BLaER1 (cell line): ENCODE measurements around the gene TNFRSF11A.

Experiments
- H3K27ac ChIP-seq: shearing (Covaris generic); formaldehyde crosslinking; 2 replicates; pipeline ENCODE4 v1.8.1; 2022
- H3K27me3 ChIP-seq: shearing (Covaris generic); formaldehyde crosslinking; 2 replicates; pipeline ENCODE4 v1.8.1; 2022
- H3K36me3 ChIP-seq: shearing (Covaris generic); formaldehyde crosslinking; 2 replicates; pipeline ENCODE4 v1.8.1; 2022
- H3K4me1 ChIP-seq: shearing (Covaris generic); formaldehyde crosslinking; 2 replicates; pipeline ENCODE4 v1.8.1; 2022
- H3K4me2 ChIP-seq: shearing (Covaris generic); formaldehyde crosslinking; 2 replicates; pipeline ENCODE4 v1.8.1; 2022
- H3K4me3 ChIP-seq: shearing (Covaris generic); formaldehyde crosslinking; 2 replicates; pipeline ENCODE4 v1.8.1; 2022
- H3K9ac ChIP-seq: shearing (Covaris generic); formaldehyde crosslinking; 2 replicates; pipeline ENCODE4 v1.8.1; 2022
- H3K9me3 ChIP-seq: shearing (Covaris generic); formaldehyde crosslinking; 2 replicates; pipeline ENCODE4 v1.8.1; 2022
- H4K20me1 ChIP-seq: shearing (Covaris generic); formaldehyde crosslinking; 2 replicates; pipeline ENCODE4 v1.8.1; 2022
- Cebpa-rat ChIP-seq: shearing (Covaris generic); IDR thresholded peaks from 2 replicates; pipeline ENCODE4 v1.8.1; 2022

TNFRSF11A gene

DNA sequence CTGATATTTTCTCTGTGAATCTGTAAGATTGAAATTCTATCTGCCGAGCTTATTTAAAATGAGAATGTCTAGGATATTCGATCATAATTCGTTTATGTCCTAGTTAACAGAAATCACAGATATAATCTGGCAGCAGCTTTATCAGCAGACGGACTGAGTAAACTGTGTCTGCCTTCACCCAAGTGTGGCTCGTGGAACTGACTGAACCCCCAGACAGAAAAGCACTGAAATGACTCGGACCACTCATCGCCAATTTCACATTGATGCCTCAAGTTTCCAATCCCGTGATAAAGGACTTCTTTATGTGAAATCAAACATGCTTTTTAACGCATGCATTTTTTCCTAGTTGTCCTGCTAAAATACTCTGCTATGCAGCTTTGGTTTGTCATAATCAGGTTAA lies 15.9 kb downstream of the TNFRSF11A start:
- H3K9me3 ChIP-seq, result no peaks in the 10 kb centered on the region
- no peak for TF ChIP-seq Cebpa-rat
- H3K36me3 ChIP-seq, result no peaks in the 10 kb centered on the region
- H3K4me3 ChIP-seq, result no peak overlapping the region
- H3K9ac ChIP-seq, result no peak overlapping the region
- no peaks in the 10 kb centered on the region for H3K27me3 ChIP-seq
- no peak overlapping the region for H3K4me2 ChIP-seq
- H3K27ac ChIP-seq, result no peak overlapping the region
- H4K20me1 ChIP-seq, result no peaks in the 10 kb centered on the region
- H3K4me1 ChIP-seq, result 0 out of 2 replicates have a peak, but pooled peaks cover under 1% of the 10 kb centered on the region

DNA sequence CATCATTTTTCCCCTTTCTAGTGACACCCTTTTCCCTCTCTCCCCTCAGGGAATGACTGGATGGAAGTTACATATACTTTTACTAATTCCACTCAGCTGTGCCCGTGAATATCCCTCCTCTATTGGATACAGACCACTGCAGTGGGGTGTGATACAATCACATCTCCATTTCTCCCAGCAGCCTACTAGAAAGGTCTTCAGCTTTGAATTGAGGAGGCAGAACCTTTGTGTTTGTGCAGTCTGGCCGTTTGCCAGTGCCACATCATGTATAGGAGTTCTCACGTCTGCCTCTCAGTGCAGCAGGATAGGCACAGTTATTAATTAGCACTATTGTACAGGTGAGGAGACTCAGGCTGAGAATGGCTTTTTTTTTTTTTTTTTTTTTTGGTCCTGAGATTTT lies 16.4 kb downstream of the TNFRSF11A start:
- Histone ChIP-seq H3K4me3 (no peak overlapping the region), H3K9me3 (no peaks in the 10 kb centered on the region), H3K27ac (no peak overlapping the region), H3K27me3 (no peaks in the 10 kb centered on the region), H3K4me1 (no peaks in the 10 kb centered on the region), H3K36me3 (no peaks in the 10 kb centered on the region), H4K20me1 (no peaks in the 10 kb centered on the region), H3K9ac (no peak overlapping the region), H3K4me2 (no peak overlapping the region)
- no peak for TF ChIP-seq Cebpa-rat

DNA sequence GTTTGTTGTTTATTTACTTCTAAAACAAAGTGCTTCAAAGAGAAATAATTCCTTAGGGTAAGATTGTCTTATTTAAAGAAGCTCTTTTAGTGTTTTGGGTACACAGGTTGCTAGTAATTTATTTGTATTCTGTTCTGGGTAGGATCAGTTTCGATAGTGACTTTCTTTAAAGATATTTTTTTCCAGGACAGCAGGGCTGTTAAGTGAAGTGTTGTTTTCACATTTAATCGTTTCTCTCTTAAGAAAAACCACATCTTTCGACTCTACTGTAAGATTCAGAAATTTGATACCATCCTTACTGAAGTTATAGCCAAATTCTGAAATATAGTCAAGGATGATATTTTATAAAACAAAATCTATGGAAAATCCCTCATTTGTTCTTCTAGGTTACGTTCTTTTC lies 17.8 kb downstream of the TNFRSF11A start:
- Histone ChIP-seq H4K20me1 (no peaks in the 10 kb centered on the region), H3K4me3 (no peak overlapping the region), H3K9ac (no peak overlapping the region), H3K9me3 (no peaks in the 10 kb centered on the region), H3K4me1 (no peaks in the 10 kb centered on the region), H3K4me2 (no peak overlapping the region), H3K36me3 (no peaks in the 10 kb centered on the region), H3K27ac (no peak overlapping the region), H3K27me3 (no peaks in the 10 kb centered on the region)
- TF ChIP-seq Cebpa-rat, result no peak

DNA sequence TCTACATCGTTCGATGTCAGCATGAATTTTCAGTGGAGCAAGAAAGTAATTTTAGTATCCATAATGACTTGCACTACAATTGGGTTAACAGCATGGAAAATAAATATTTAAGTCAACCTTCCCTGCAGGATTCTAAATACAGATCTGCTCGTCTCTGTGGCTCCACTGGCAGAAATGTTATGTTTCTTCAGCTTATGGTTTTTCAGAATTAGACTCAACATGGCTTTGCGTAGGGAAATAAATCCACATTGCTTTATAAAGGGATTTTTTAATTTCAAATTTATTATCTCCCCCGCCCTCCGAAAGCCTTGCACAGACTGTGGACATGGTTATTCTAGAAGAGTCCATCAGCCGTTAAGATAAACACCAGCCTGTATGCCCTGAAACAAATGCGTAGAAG lies 18.2 kb downstream of the TNFRSF11A start:
- TF ChIP-seq Cebpa-rat, result no peak
- Histone ChIP-seq H3K4me3 (no peak overlapping the region), H3K4me2 (no peak overlapping the region), H3K27me3 (no peaks in the 10 kb centered on the region), H3K27ac (no peak overlapping the region), H3K36me3 (no peaks in the 10 kb centered on the region), H3K4me1 (no peaks in the 10 kb centered on the region), H4K20me1 (no peaks in the 10 kb centered on the region), H3K9ac (no peak overlapping the region), H3K9me3 (no peaks in the 10 kb centered on the region)

DNA sequence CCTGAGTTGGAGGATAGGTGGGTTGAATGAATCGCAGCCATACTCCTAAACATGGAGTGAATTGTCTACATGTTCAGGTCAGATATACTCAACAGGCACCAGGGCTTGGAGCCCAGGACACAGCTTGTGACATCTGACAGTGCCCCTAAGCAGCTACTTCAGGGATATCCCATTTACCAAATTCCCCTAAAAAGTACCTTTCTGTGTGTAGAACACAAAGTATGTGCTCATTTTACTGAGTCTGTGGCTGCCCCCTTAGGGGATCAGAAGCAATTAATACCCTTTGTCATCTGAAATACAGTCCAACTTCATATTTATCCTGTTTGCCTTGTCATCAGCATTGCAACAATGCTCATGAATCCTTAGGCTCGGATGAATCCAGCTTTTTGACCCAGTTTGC lies 20.8 kb downstream of the TNFRSF11A start:
- Histone ChIP-seq H3K4me3 (no peak overlapping the region), H3K9me3 (no peaks in the 10 kb centered on the region), H3K27me3 (no peaks in the 10 kb centered on the region), H3K27ac (no peak overlapping the region), H3K4me2 (no peak overlapping the region), H4K20me1 (no peaks in the 10 kb centered on the region), H3K9ac (no peak overlapping the region), H3K4me1 (no peaks in the 10 kb centered on the region), H3K36me3 (no peaks in the 10 kb centered on the region)
- no peak for TF ChIP-seq Cebpa-rat

DNA sequence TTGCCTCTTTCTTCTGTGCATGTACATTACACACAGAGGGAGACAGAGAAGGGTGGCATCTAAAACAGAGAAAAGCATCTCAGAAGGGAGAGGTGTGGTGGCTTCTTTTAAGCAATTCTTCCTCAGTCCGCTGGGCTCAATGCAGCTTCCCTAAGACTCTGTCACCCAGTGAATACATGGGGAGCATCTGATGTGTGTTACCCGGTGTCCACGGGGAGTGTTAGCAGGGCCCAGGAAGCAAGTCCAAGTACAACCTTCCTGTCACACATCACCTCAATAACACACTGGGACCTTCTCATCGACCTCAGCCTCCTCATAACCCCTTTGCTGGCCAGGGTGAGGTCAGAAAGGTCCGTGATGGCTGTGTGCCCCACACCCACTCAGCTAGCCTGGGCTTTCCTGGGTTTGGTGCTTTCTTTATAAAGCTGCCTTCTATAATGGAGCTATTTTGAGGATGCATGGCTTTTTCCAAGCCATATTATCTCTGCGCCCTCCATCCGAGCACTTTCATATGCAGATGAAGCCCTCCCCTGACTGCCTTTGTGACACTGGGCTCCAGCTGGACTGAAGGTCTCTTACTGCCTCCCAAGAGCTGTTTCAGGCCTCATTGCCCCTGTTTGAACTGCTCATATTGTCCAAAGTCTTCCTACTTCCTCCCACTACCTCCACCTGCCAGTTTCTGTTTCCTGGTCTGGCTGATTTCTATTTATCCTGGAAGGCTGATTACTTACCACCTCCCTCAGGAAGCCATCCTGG lies 21.4 kb downstream of the TNFRSF11A start:
- no peak overlapping the region for H3K9ac ChIP-seq
- no peaks in the 10 kb centered on the region for H3K27me3 ChIP-seq
- no peaks in the 10 kb centered on the region for H4K20me1 ChIP-seq
- H3K9me3 ChIP-seq, result no peaks in the 10 kb centered on the region
- H3K4me2 ChIP-seq, result no peak overlapping the region
- no peak overlapping the region for H3K27ac ChIP-seq
- no peaks in the 10 kb centered on the region for H3K36me3 ChIP-seq
- H3K4me1 ChIP-seq, result no peaks in the 10 kb centered on the region
- TF ChIP-seq Cebpa-rat, result no peak
- no peak overlapping the region for H3K4me3 ChIP-seq

DNA sequence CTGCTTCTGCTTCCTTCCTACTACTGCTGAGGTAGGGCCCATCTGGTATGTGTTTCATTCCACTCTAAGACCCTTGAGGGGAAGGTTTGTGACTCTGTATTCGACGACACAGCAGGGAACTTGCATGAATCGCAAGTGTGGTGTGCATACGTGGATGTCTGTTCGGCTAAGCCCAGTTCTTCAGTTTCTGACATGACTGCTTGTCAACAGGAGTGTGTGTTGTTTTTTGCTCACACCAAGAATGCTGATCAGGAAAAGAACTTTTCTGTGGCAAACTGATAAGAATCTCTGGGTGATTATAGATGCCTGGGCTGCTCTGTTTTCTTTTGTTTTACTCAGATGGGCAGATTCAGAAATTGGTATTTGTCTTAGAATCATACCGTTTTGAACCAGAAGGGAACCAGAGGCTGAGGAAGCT lies 22.0 kb downstream of the TNFRSF11A start:
- Histone ChIP-seq H3K27me3 (no peaks in the 10 kb centered on the region), H3K36me3 (no peaks in the 10 kb centered on the region), H3K9me3 (no peaks in the 10 kb centered on the region), H3K4me2 (no peak overlapping the region), H4K20me1 (no peaks in the 10 kb centered on the region), H3K4me3 (no peak overlapping the region), H3K9ac (no peak overlapping the region), H3K4me1 (no peaks in the 10 kb centered on the region), H3K27ac (no peak overlapping the region)
- no peak for TF ChIP-seq Cebpa-rat

DNA sequence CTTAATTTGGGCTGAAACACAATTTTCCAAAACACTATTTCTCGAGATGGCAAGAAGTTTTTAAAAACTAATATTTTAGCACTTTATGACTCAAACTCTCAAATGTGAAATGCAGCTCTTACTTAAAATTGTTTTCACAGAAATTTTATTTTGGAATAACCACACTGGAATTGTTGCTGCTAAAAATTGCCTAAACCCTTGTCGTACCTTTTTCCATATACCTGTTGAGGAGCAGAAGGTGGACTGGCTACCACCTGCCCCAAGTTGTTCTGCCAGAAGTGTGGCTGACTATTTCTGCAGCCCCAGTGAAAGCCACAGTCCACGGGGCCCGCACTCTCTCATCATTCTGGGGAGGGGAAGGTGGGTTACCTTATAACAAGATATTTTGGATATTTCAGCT lies 23.4 kb downstream of the TNFRSF11A start:
- H3K4me3 ChIP-seq, result no peak overlapping the region
- H3K9me3 ChIP-seq, result no peaks in the 10 kb centered on the region
- no peak overlapping the region for H3K4me2 ChIP-seq
- H3K4me1 ChIP-seq, result no peaks in the 10 kb centered on the region
- no peak overlapping the region for H3K9ac ChIP-seq
- H3K27ac ChIP-seq, result no peak overlapping the region
- H4K20me1 ChIP-seq, result no peaks in the 10 kb centered on the region
- H3K36me3 ChIP-seq, result no peaks in the 10 kb centered on the region
- H3K27me3 ChIP-seq, result no peaks in the 10 kb centered on the region
- TF ChIP-seq Cebpa-rat, result no peak

DNA sequence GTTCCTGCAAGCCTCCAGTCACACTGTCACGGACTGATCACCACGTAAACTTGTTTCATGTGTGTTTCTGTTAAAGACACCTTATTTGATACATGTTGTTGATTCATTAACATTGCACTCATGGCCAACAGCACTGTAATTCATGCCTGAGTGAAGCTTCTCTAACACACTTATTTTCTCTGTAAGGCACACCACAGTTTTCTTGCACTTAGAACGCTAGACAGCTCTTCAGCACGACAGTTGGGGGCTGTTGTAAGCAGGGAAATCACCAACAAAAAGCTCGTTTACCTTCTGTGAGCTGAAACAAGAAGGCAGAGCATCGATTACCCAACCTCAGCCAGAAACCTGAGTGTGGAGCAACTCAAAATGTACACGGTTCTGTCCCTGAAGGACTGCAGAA lies 28.1 kb downstream of the TNFRSF11A start:
- H3K27ac ChIP-seq, result no peak overlapping the region
- no peaks in the 10 kb centered on the region for H3K36me3 ChIP-seq
- no peaks in the 10 kb centered on the region for H3K9me3 ChIP-seq
- H3K4me3 ChIP-seq, result no peak overlapping the region
- H4K20me1 ChIP-seq, result no peaks in the 10 kb centered on the region
- no peak for TF ChIP-seq Cebpa-rat
- H3K4me1 ChIP-seq, result no peaks in the 10 kb centered on the region
- no peak overlapping the region for H3K9ac ChIP-seq
- H3K27me3 ChIP-seq, result no peaks in the 10 kb centered on the region
- no peak overlapping the region for H3K4me2 ChIP-seq

DNA sequence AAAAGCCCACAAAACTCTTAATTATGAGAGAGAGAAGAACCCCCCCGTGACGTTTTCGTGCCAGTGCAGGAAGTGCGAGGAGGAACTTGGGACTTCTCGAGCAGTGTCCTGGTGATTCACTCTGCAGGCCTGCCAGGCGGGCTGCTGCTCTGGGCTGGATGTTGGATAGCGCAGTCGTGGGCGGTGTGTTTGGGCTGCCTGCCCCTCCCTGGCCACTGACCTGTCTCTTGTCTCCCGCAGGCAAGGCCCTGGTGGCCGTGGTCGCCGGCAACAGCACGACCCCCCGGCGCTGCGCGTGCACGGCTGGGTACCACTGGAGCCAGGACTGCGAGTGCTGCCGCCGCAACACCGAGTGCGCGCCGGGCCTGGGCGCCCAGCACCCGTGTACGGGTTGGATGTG lies 29.0 kb downstream of the TNFRSF11A start:
- no peak overlapping the region for H3K4me2 ChIP-seq
- no peaks in the 10 kb centered on the region for H3K36me3 ChIP-seq
- no peaks in the 10 kb centered on the region for H3K4me1 ChIP-seq
- H3K27ac ChIP-seq, result no peak overlapping the region
- no peaks in the 10 kb centered on the region for H3K27me3 ChIP-seq
- no peak overlapping the region for H3K4me3 ChIP-seq
- TF ChIP-seq Cebpa-rat, result no peak
- H4K20me1 ChIP-seq, result no peaks in the 10 kb centered on the region
- no peak overlapping the region for H3K9ac ChIP-seq
- no peaks in the 10 kb centered on the region for H3K9me3 ChIP-seq
